PFSK-1 (cell line): ENCODE results near the gene TMEM270.

ENCODE experiments used
- POLR2AphosphoS5 ChIP-seq: IDR thresholded peaks from 2 replicates; pipeline ENCODE4 v1.6.1; 2012; ENCODE audit warnings: low read depth, mild to moderate bottlenecking, control low read depth, low read length, moderate library complexity
- SIN3A ChIP-seq: IDR thresholded peaks from 2 replicates; pipeline ENCODE4 v1.6.1; 2012; ENCODE audit warnings: mild to moderate bottlenecking, low read length, moderate library complexity, borderline replicate concordance; ENCODE audit not compliant: insufficient read depth
- TAF1 ChIP-seq: IDR thresholded peaks from 2 replicates; pipeline ENCODE4 v1.6.1; 2012; ENCODE audit warnings: low read length, control low read depth, borderline replicate concordance; ENCODE audit not compliant: insufficient read depth
- TF ChIP-seq, protein P1 (sequence below), 2 experiments: IDR thresholded peaks; 2 replicates each; pipeline versions ENCODE4 v1.6.1 to v1.8.0; 2011 to 2012; ENCODE audit warnings: low read depth in 2 of 2, low read length in 2 of 2, control low read depth in 1 of 2, inconsistent platforms in 1 of 2, mild to moderate bottlenecking in 1 of 2, moderate library complexity in 1 of 2; ENCODE audit not compliant: insufficient read depth in 1 of 2

DNA sequence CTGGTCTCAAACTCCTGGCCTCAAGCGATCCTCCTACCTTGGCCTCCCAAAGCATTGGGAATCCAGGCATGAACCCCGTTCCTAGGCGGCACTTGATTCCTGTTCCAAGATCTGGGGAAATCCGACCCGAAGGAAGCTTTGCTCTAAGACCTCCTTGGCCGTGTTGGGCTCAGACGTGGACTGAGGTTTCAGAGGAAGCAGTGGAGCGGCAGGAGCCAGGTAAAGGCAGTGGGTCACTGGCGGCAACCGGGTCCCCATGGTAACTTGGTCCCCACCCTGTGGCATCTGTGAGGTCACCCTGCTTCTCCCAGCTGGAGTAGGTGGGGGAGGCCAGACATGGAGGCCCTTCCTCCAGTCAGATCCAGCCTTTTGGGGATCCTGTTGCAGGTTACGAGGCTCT is at the start of gene TMEM270:
- TF ChIP-seq, protein P1, sequence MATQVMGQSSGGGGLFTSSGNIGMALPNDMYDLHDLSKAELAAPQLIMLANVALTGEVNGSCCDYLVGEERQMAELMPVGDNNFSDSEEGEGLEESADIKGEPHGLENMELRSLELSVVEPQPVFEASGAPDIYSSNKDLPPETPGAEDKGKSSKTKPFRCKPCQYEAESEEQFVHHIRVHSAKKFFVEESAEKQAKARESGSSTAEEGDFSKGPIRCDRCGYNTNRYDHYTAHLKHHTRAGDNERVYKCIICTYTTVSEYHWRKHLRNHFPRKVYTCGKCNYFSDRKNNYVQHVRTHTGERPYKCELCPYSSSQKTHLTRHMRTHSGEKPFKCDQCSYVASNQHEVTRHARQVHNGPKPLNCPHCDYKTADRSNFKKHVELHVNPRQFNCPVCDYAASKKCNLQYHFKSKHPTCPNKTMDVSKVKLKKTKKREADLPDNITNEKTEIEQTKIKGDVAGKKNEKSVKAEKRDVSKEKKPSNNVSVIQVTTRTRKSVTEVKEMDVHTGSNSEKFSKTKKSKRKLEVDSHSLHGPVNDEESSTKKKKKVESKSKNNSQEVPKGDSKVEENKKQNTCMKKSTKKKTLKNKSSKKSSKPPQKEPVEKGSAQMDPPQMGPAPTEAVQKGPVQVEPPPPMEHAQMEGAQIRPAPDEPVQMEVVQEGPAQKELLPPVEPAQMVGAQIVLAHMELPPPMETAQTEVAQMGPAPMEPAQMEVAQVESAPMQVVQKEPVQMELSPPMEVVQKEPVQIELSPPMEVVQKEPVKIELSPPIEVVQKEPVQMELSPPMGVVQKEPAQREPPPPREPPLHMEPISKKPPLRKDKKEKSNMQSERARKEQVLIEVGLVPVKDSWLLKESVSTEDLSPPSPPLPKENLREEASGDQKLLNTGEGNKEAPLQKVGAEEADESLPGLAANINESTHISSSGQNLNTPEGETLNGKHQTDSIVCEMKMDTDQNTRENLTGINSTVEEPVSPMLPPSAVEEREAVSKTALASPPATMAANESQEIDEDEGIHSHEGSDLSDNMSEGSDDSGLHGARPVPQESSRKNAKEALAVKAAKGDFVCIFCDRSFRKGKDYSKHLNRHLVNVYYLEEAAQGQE (IDR thresholded peaks at IDR 0.05; ENCODE audit: insufficient read depth in 1 of 2, low read depth in 2 of 2, low read length in 2 of 2): no peak
- TF ChIP-seq POLR2AphosphoS5 (no peak), TAF1 (no peak), SIN3A (no peak)
